Hepatocyte (in vitro differentiated cells): ENCODE measurements around the gene MEAK7.

Experiments
- EZH2 ChIP-seq: fragments of 200-600 bp; sonication (generic); IDR thresholded peaks from 2 replicates; pipeline ENCODE4 v1.6.1; 2016; ENCODE audit warnings: antibody characterized with exemption, mild to moderate bottlenecking, borderline replicate concordance
- EZH2phosphoT487 ChIP-seq: fragments of 200-600 bp; sonication (generic); IDR thresholded peaks from one replicate; pipeline ENCODE4 v1.6.1; 2018; ENCODE audit warnings: antibody characterized with exemption, mild to moderate bottlenecking, low read depth, moderate library complexity; ENCODE audit not compliant: unreplicated experiment, severe bottlenecking
- TF ChIP-seq, protein P1 (sequence below): fragments of 200-600 bp; sonication (generic); IDR thresholded peaks from 2 replicates; pipeline ENCODE4 v1.5.1; 2016; ENCODE audit warnings: antibody characterized with exemption, mild to moderate bottlenecking; ENCODE audit not compliant: poor library complexity

DNA sequence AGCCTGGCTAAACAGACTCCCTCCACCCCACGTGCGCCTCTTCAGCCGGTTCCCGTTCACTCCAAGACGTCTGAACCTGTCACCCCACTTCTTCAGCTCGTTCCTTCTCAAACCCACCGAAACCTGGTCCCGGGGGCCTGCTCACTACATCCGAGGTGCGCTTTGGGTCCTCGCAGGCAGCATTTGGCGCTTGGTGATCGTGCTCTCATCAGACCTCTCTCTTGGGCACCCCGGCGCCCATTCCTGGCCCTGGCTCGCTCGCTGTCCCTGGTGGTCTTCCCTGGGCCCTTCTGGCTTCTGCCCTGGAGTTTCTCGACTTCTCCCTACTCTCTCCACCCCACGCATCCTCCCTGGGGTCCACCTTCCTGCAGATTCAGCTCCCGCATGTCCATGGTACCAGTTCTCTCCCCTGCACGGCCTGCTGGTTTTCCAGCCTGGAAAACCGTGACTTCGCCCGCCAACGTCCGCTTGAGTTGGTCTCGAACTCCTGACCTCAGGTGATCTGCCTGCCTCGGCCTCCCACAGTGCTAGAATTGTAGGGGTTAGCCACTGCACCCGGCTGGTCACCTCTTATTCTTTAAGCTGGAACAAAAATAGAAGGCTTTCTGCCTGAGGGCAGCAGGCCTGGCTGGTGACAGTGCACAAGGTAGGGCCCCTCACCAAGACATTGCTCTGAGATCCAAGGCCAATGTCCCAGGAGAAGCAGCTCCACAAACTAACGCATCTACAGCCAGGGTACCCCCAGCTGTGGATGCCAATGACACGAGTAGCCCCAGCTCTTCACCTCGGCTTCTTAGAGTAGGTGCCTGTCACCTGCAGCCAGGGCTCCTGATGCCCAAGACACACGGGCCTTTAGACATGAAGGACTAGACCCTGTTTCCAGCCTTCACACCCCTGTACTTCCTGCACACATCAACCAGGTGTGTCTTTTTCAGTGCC lies 1.1 kb upstream of the MEAK7 start:
- TF ChIP-seq, protein P1, sequence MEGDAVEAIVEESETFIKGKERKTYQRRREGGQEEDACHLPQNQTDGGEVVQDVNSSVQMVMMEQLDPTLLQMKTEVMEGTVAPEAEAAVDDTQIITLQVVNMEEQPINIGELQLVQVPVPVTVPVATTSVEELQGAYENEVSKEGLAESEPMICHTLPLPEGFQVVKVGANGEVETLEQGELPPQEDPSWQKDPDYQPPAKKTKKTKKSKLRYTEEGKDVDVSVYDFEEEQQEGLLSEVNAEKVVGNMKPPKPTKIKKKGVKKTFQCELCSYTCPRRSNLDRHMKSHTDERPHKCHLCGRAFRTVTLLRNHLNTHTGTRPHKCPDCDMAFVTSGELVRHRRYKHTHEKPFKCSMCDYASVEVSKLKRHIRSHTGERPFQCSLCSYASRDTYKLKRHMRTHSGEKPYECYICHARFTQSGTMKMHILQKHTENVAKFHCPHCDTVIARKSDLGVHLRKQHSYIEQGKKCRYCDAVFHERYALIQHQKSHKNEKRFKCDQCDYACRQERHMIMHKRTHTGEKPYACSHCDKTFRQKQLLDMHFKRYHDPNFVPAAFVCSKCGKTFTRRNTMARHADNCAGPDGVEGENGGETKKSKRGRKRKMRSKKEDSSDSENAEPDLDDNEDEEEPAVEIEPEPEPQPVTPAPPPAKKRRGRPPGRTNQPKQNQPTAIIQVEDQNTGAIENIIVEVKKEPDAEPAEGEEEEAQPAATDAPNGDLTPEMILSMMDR = no peak
- TF ChIP-seq EZH2phosphoT487 = no peak
- TF ChIP-seq EZH2 = no peak
